WTC11 (cell line): ENCODE data around the gene LDB2. TPM values are rescaled to one million over a fixed set of nuclear protein-coding genes. Genes with fewer than 3 reads are reported as not detected.

Experiments used
- ATAC-seq: fragments of 200-7000 bp; cut with Tn5 transposase; 2 replicates; pipeline ENCODE4 v1.10.0; 2021; ENCODE audit warnings: mild to moderate bottlenecking, moderate library complexity
- CTCF ChIA-PET: fragments of 300-600 bp; sonication (Branson Sonifier 250); formaldehyde crosslinking; loops from one replicate; lab custom pipeline; 2021; ENCODE audit warnings: antibody characterized with exemption; lab: Charles Lee
- POLR2A ChIA-PET: fragments of 350-600 bp; sonication (Branson Sonifier 250); formaldehyde crosslinking; loops from one replicate; lab custom pipeline; 2021; ENCODE audit warnings: antibody characterized with exemption; lab: Charles Lee
- DNase-seq: peaks from one replicate; pipeline ENCODE4 v3.0.0; 2021; ENCODE audit warnings: low spot score
- H3K27ac Mint-ChIP-seq: 2 replicates; pipeline ENCODE4 v1.8.0; 2021; ENCODE audit warnings: mixed read lengths
- H3K27me3 Mint-ChIP-seq: 2 replicates; pipeline ENCODE4 v1.8.0; 2021; ENCODE audit warnings: low read depth, mild to moderate bottlenecking, moderate library complexity, mixed read lengths
- H3K36me3 Mint-ChIP-seq: 2 replicates; pipeline ENCODE4 v1.8.0; 2021; ENCODE audit warnings: mixed read lengths
- H3K4me1 Mint-ChIP-seq: 2 replicates; pipeline ENCODE4 v1.8.0; 2022; ENCODE audit warnings: mixed read lengths
- H3K4me3 Mint-ChIP-seq: 2 replicates; pipeline ENCODE4 v1.8.0; 2021; ENCODE audit warnings: mild to moderate bottlenecking, moderate library complexity, mixed read lengths
- H3K9me3 Mint-ChIP-seq: 2 replicates; pipeline ENCODE4 v1.8.0; 2021; ENCODE audit warnings: mixed read lengths
- ATF1 ChIP-seq: sonication (generic); formaldehyde crosslinking; IDR thresholded peaks from 2 replicates; pipeline ENCODE4 v1.8.1; 2023; ENCODE audit warnings: mild to moderate bottlenecking, moderate library complexity, missing genetic modification reagents
- CBFB ChIP-seq: sonication (generic); formaldehyde crosslinking; IDR thresholded peaks from 2 replicates; pipeline ENCODE4 v1.8.1; 2022; ENCODE audit warnings: mild to moderate bottlenecking, low read depth, missing genetic modification reagents
- CDX4 ChIP-seq: fragments of 250-450 bp; sonication (Bioruptor Pico); IDR thresholded peaks from 2 replicates; pipeline ENCODE4 v1.9.0; 2021; ENCODE audit warnings: moderate library complexity, mild to moderate bottlenecking, inconsistent platforms, borderline replicate concordance
- CREB1 ChIP-seq: sonication (generic); formaldehyde crosslinking; IDR thresholded peaks from 2 replicates; pipeline ENCODE4 v1.8.0; 2023; ENCODE audit warnings: mild to moderate bottlenecking, missing genetic modification reagents
- CREM ChIP-seq: sonication (generic); formaldehyde crosslinking; IDR thresholded peaks from 2 replicates; pipeline ENCODE4 v1.8.1; 2022; ENCODE audit warnings: mild to moderate bottlenecking, missing genetic modification reagents, moderate library complexity
- E2F4 ChIP-seq: sonication (generic); formaldehyde crosslinking; IDR thresholded peaks from 2 replicates; pipeline ENCODE4 v1.8.1; 2022; ENCODE audit warnings: low read depth, mild to moderate bottlenecking, moderate library complexity, missing genetic modification reagents, borderline replicate concordance
- EMX1 ChIP-seq: fragments of 250-450 bp; sonication (Bioruptor Pico); IDR thresholded peaks from 2 replicates; pipeline ENCODE4 v1.8.0; 2021; ENCODE audit warnings: mild to moderate bottlenecking
- ETV6 ChIP-seq: sonication (generic); formaldehyde crosslinking; IDR thresholded peaks from 2 replicates; pipeline ENCODE4 v1.8.1; 2022; ENCODE audit warnings: mild to moderate bottlenecking, missing genetic modification reagents
- FOXK1 ChIP-seq: sonication (generic); formaldehyde crosslinking; IDR thresholded peaks from 2 replicates; pipeline ENCODE4 v1.8.0; 2022; ENCODE audit warnings: mild to moderate bottlenecking, moderate library complexity, missing genetic modification reagents
- GABPB1 ChIP-seq: sonication (generic); formaldehyde crosslinking; IDR thresholded peaks from 2 replicates; pipeline ENCODE4 v1.8.1; 2023; ENCODE audit warnings: mild to moderate bottlenecking, missing genetic modification reagents
- IRF1 ChIP-seq: sonication (generic); formaldehyde crosslinking; IDR thresholded peaks from 2 replicates; pipeline ENCODE4 v1.8.0; 2023; ENCODE audit warnings: missing genetic modification reagents
- IRF2 ChIP-seq: sonication (generic); formaldehyde crosslinking; IDR thresholded peaks from 2 replicates; pipeline ENCODE4 v1.8.0; 2022; ENCODE audit warnings: low read depth, missing genetic modification reagents, borderline replicate concordance
- MAX ChIP-seq: sonication (generic); formaldehyde crosslinking; IDR thresholded peaks from 2 replicates; pipeline ENCODE4 v1.8.0; 2022; ENCODE audit warnings: mild to moderate bottlenecking, missing genetic modification reagents
- MXD4 ChIP-seq: fragments of 250-450 bp; sonication (Bioruptor Pico); IDR thresholded peaks from 2 replicates; pipeline ENCODE4 v1.8.0; 2021; ENCODE audit warnings: mild to moderate bottlenecking, moderate library complexity, borderline replicate concordance
- NFATC4 ChIP-seq: fragments of 250-450 bp; sonication (Bioruptor Pico); IDR thresholded peaks from 2 replicates; pipeline ENCODE4 v1.9.0; 2021; ENCODE audit warnings: mild to moderate bottlenecking
- RORB ChIP-seq: fragments of 250-450 bp; sonication (Bioruptor Pico); IDR thresholded peaks from 2 replicates; pipeline ENCODE4 v1.9.0; 2021; ENCODE audit warnings: mild to moderate bottlenecking
- SOX15 ChIP-seq: fragments of 250-450 bp; sonication (Bioruptor Pico); IDR thresholded peaks from 2 replicates; pipeline ENCODE4 v1.9.0; 2021; ENCODE audit warnings: mild to moderate bottlenecking
- SP1 ChIP-seq: sonication (generic); formaldehyde crosslinking; conservative IDR thresholded peaks from 2 replicates; pipeline ENCODE4 v1.8.1; 2022; ENCODE audit warnings: missing genetic modification reagents
- TCF7 ChIP-seq: sonication (generic); formaldehyde crosslinking; IDR thresholded peaks from 2 replicates; pipeline ENCODE4 v1.8.0; 2022; ENCODE audit warnings: mild to moderate bottlenecking, low read depth, missing genetic modification reagents, moderate library complexity
- TEAD1 ChIP-seq: sonication (generic); formaldehyde crosslinking; IDR thresholded peaks from 2 replicates; pipeline ENCODE4 v1.8.0; 2022; ENCODE audit warnings: mild to moderate bottlenecking, missing genetic modification reagents
- ZMAT4 ChIP-seq: fragments of 250-450 bp; sonication (Bioruptor Pico); IDR thresholded peaks from 2 replicates; pipeline ENCODE4 v1.9.0; 2021; ENCODE audit warnings: mild to moderate bottlenecking
- ZNF219 ChIP-seq: sonication (generic); formaldehyde crosslinking; IDR thresholded peaks from 2 replicates; pipeline ENCODE4 v1.8.0; 2023; ENCODE audit warnings: missing genetic modification reagents, mild to moderate bottlenecking, borderline replicate concordance
- ZNF263 ChIP-seq: sonication (generic); formaldehyde crosslinking; IDR thresholded peaks from 2 replicates; pipeline ENCODE4 v1.8.1; 2022; ENCODE audit warnings: low read depth, mild to moderate bottlenecking, moderate library complexity, missing genetic modification reagents
- ZNF416 ChIP-seq: fragments of 250-450 bp; sonication (Bioruptor Pico); IDR thresholded peaks from 2 replicates; pipeline ENCODE4 v1.9.0; 2021; ENCODE audit warnings: mild to moderate bottlenecking, inconsistent platforms
- ZNF425 ChIP-seq: fragments of 250-450 bp; sonication (Bioruptor Pico); conservative IDR thresholded peaks from 2 replicates; pipeline ENCODE4 v1.9.0; 2021; ENCODE audit warnings: mild to moderate bottlenecking
- ZNF671 ChIP-seq: fragments of 250-450 bp; sonication (Bioruptor Pico); IDR thresholded peaks from 2 replicates; pipeline ENCODE4 v1.8.0; 2021; ENCODE audit warnings: mild to moderate bottlenecking
- total RNA-seq: library from RNA; stranded (reverse); gene quantifications from 3 replicates; pipeline ENCODE4 v1.2.3, GENCODE V29; 2021

The LDB2 gene
- total RNA-seq, 1 experiment from 2014 or later = 62.4 TPM

GRCh38 chr4:16663307-16663706, 235.1 kb downstream of the LDB2 start (continued):
- no peak for TF ChIP-seq IRF2 (CRISPR knock-in tag)

- H3K9me3 Mint-ChIP-seq = peaks cover 21% of the 10 kb centered on the region
- peak; percentile 66 for ATAC-seq
- H3K36me3 Mint-ChIP-seq = peaks cover 40% of the 10 kb centered on the region
- POLR2A ChIA-PET = no interaction called here
- CTCF ChIA-PET = interaction anchor here (0.8 kb wide), 1 partner anchor 786 kb away, joined by 3 read pairs; no protein-coding TSS in a partner anchor
- no peak for DNase-seq
- no peak for TF ChIP-seq CDX4 (CRISPR knock-in tag)
- no peak for TF ChIP-seq ZNF425 (CRISPR knock-in tag)
- no peak for TF ChIP-seq TCF7
- no peak for TF ChIP-seq E2F4 (CRISPR knock-in tag)
- TF ChIP-seq SOX15 (CRISPR knock-in tag) = no peak
- no peak for TF ChIP-seq SP1
- no peak for TF ChIP-seq MXD4 (CRISPR knock-in tag)
- TF ChIP-seq RORB (CRISPR knock-in tag) = no peak
- no peak for TF ChIP-seq TEAD1 (CRISPR knock-in tag)
- no peak for TF ChIP-seq FOXK1 (CRISPR knock-in tag)
- TF ChIP-seq ZNF263 (CRISPR knock-in tag) = no peak
- H3K4me1 Mint-ChIP-seq = peaks cover 23% of the 10 kb centered on the region
- no peak overlapping the region for H3K4me3 Mint-ChIP-seq
- H3K27me3 Mint-ChIP-seq = no peaks in the 10 kb centered on the region
- H3K27ac Mint-ChIP-seq = peak overlapping the region; percentile 76
Observed at GRCh38 chr4:16661813-16662212, 236.6 kb downstream of the LDB2 start.

- Mint-ChIP-seq H3K4me1 (peaks cover 23% of the 10 kb centered on the region), H3K4me3 (no peak overlapping the region), H3K27me3 (no peaks in the 10 kb centered on the region), H3K27ac (no peak overlapping the region), H3K9me3 (peaks cover 21% of the 10 kb centered on the region), H3K36me3 (peaks cover 34% of the 10 kb centered on the region)
- ChIA-PET CTCF (no interaction called here), POLR2A (no interaction called here)
- no peak for DNase-seq
- ATAC-seq = no peak
- no peak for TF ChIP-seq CBFB (CRISPR knock-in tag)
- no peak for TF ChIP-seq MAX (CRISPR knock-in tag)
Observed at GRCh38 chr4:16660656-16661055, 237.8 kb downstream of the LDB2 start.

- ATAC-seq (no peak), DNase-seq (no peak)
- Mint-ChIP-seq H3K27ac (no peak overlapping the region), H3K27me3 (no peaks in the 10 kb centered on the region), H3K36me3 (peaks cover 27% of the 10 kb centered on the region), H3K9me3 (peaks cover 18% of the 10 kb centered on the region), H3K4me1 (peaks cover 28% of the 10 kb centered on the region), H3K4me3 (no peak overlapping the region)
- POLR2A ChIA-PET = no interaction called here
- CTCF ChIA-PET = no interaction called here
- TF ChIP-seq ZNF219 (CRISPR knock-in tag) = no peak
- TF ChIP-seq NFATC4 = no peak
- no peak for TF ChIP-seq ZNF416 (CRISPR knock-in tag)
- TF ChIP-seq IRF1 (CRISPR knock-in tag) = no peak
- no peak for TF ChIP-seq ZNF671 (CRISPR knock-in tag)
- no peak for TF ChIP-seq ETV6 (CRISPR knock-in tag)
- TF ChIP-seq ZMAT4 (CRISPR knock-in tag) = no peak
- no peak for TF ChIP-seq GABPB1 (CRISPR knock-in tag)
- TF ChIP-seq ATF1 (CRISPR knock-in tag) = no peak
- TF ChIP-seq EMX1 = no peak
- TF ChIP-seq CREB1 (CRISPR knock-in tag) = no peak
- no peak for TF ChIP-seq CREM
- TF ChIP-seq E2F4 (CRISPR knock-in tag) = no peak
Observed at GRCh38 chr4:16659694-16660093, 238.8 kb downstream of the LDB2 start.
